Measurements from ENCODE around the gene MADD. TPM values are rescaled to one million over a fixed set of nuclear protein-coding genes. Genes with fewer than 3 reads are reported as not detected.

MADD gene
- total and polyA plus RNA-seq, 2 experiments from 2014 or later: 13.4 to 43.8 TPM

GRCh38 chr11:47327025-47327424 is 57.1 kb downstream of the MADD start (continued):
- TF ChIP-seq REST (IDR thresholded peaks at IDR 0.05; ENCODE audit: unreplicated experiment) (no peak), EZH2phosphoT487 (IDR thresholded peaks at IDR 0.05; ENCODE audit: unreplicated experiment) (no peak), EZH2 (IDR thresholded peaks at IDR 0.05; ENCODE audit: low read depth, unreplicated experiment) (no peak), CREB1 (CRISPR knock-in tag; IDR thresholded peaks at IDR 0.05; ENCODE audit: low read depth) (no peak), CTCF (conservative IDR thresholded peaks at IDR 0.05; ENCODE audit: low read depth in 2 of 2) (no peak), STAT1 (IDR thresholded peaks at IDR 0.05; ENCODE audit: unreplicated experiment) (no peak), NANOG (IDR thresholded peaks at IDR 0.05; ENCODE audit: borderline replicate concordance) (no peak), POLR2AphosphoS5 (IDR thresholded peaks at IDR 0.05; ENCODE audit: low read depth) (no peak), ZNF331 (CRISPR knock-in tag; IDR thresholded peaks at IDR 0.05; ENCODE audit: low read depth) (no peak), ZNF114 (CRISPR knock-in tag; IDR thresholded peaks at IDR 0.05) (no peak)

- TF ChIP-seq ZNF331 (CRISPR knock-in tag; IDR thresholded peaks at IDR 0.05; ENCODE audit: low read depth) (no peak), REST (IDR thresholded peaks at IDR 0.05; ENCODE audit: unreplicated experiment) (no peak), POLR2AphosphoS5 (IDR thresholded peaks at IDR 0.05; ENCODE audit: low read depth) (no peak), NANOG (IDR thresholded peaks at IDR 0.05; ENCODE audit: borderline replicate concordance) (no peak)
- DNase-seq (ENCODE audit: low spot score) (no peak), ATAC-seq (no peak)
- Mint-ChIP-seq H3K9me3 (no peaks in the 10 kb centered on the region), H3K27ac (no peak overlapping the region), H3K27me3 (ENCODE audit: insufficient read depth, low read depth, poor library complexity) (peaks cover 11% of the 10 kb centered on the region), H3K36me3 (ENCODE audit: low read depth) (peaks cover 20% of the 10 kb centered on the region), H3K4me1 (no peaks in the 10 kb centered on the region), H3K4me3 (no peak overlapping the region)
- no peaks in the 10 kb centered on the region for H3K36me3 ChIP-seq (ENCODE audit: insufficient read depth)
- H3K27me3 ChIP-seq (ENCODE audit: insufficient read depth): no peaks in the 10 kb centered on the region
- no peaks in the 10 kb centered on the region for H3K9me2 ChIP-seq (ENCODE audit: insufficient read depth)
- no peaks in the 10 kb centered on the region for H3K79me2 ChIP-seq (replicated peaks; ENCODE audit: insufficient read depth)
- H3K4me3 ChIP-seq: no peak overlapping the region
- no peaks in the 10 kb centered on the region for H3F3A ChIP-seq (replicated peaks; ENCODE audit: low read depth)
- no peak overlapping the region for H3K4me2 ChIP-seq
- no peaks in the 10 kb centered on the region; the same call in 1 of the 2 replicates for H4K20me1 ChIP-seq (replicated peaks; ENCODE audit: insufficient read depth)
- H3K4me1 ChIP-seq (ENCODE audit: insufficient read depth): no peaks in the 10 kb centered on the region
- no peak overlapping the region for H2AFZ ChIP-seq
- H3K27ac ChIP-seq (ENCODE audit: low read depth): no peak overlapping the region
These were observed 58.0 kb downstream of the MADD start for GRCh38 chr11:47327949-47328348.

Data from GM23338 (cell line).